HG03520 (cell line): ENCODE results near the gene PDZD4.

Source experiments
- ATAC-seq: cut with Tn5 transposase; IDR thresholded peaks from one replicate; pipeline ENCODE4 v1.9.1; 2021; ENCODE audit warnings: mild to moderate bottlenecking, moderate library complexity; ENCODE audit not compliant: unreplicated experiment

The PDZD4 gene

DNA sequence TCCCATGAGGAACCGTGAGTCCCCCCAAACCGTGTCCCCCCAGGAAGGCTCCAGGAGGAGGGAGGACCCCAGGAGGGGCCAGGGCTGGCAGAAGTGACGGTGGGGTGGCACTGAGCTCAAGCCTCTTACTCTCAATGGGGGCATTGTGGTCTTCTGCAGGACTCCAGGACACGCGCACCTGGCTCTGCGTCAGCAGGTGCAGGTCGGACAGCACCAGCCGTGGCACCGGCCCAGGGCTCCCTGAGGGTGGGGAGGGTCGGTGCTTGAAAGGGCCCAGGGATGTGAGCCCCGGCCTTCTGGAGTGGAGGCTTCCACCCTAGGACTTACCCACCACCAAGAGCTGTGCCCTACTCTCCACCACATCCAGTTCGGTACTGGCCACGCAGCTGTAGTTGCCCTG, 37.3 kb upstream of the PDZD4 start:
- ATAC-seq = no peak

DNA sequence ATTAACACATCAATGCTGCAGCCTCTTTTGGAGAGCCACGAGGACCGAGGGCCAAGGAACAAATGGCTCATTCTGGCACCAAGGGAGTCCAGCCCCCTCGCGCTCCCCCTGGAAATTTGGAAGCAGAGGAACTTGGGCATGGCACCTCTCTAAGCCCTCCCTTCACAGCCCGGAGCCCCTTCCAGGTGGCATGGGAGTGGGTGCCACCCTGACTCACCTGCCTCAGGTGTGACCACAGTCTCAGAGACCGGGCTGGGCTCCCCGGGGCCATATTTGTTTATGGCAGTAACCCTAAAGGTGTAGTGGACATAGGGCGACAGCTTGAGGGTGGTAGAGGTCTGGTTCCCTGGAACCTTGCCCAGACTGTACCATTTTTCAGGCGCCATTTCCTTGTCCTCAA, 36.8 kb upstream of the PDZD4 start:
- no peak for ATAC-seq

DNA sequence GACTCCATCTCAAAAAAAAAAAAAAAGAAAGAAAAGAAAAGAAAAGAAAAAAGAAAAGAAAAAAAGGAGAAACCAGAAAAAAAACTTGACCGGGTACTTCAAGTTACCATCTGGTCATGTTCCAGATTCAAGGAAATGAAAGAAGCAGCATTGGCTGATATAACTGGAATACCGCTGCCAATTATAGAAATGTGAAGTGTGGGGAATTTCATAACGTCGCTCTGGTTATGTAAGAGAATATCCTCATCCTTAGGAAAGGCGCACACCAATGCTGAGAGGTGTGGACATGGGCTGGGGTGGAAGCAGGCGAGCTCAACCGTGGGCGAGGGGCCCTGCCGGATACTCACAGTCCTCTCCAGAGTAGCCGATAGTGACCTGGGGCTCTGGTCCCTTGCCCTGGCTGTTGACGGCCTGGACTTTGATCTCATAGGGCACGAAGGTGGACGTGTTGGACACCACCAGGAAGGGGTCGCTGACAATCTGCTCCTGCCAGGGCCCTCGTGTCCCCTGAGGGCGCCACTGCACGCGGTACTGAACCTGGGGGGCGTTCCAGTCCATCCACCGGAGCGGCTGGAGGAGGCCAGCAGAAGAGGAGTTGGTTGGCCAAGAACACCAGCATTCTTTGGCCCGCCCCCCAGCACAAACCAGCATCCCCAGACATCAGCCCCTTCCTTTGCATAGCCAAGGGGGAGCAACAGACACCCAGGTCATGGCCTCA, 36.1 kb upstream of the PDZD4 start:
- ATAC-seq = no peak

DNA sequence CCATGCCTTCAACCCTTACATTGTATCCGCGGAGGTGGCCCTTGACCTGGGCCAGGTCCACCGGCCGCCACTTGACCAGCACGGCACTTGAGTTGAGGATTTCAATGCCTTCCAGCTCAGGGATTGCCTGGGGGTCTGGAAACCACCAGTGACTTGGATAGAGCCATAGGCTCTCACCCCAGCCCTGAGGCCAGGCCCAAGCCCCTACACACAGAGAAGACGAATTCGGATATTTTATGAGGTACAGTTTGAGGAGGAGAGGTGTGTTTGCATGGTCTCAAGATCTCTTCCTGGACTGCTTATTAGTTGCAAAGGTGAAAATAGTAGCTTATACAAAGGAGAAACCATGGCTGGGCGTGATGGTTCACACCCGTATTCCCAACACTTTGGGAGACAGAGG, 35.3 kb upstream of the PDZD4 start:
- no peak for ATAC-seq

DNA sequence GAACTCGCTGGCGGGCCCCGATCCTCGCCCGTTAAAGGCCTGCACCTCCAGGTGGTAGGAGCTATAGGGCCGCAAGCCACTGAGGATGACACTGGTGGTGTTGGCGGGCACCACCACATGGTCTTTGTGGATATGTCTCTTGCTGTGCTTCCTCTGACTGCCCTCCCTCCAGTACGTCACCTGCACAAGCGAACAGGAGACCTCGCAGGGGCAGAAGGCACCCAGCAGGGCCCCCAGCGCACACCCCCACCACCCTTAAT, 34.9 kb upstream of the PDZD4 start:
- ATAC-seq = no peak

DNA sequence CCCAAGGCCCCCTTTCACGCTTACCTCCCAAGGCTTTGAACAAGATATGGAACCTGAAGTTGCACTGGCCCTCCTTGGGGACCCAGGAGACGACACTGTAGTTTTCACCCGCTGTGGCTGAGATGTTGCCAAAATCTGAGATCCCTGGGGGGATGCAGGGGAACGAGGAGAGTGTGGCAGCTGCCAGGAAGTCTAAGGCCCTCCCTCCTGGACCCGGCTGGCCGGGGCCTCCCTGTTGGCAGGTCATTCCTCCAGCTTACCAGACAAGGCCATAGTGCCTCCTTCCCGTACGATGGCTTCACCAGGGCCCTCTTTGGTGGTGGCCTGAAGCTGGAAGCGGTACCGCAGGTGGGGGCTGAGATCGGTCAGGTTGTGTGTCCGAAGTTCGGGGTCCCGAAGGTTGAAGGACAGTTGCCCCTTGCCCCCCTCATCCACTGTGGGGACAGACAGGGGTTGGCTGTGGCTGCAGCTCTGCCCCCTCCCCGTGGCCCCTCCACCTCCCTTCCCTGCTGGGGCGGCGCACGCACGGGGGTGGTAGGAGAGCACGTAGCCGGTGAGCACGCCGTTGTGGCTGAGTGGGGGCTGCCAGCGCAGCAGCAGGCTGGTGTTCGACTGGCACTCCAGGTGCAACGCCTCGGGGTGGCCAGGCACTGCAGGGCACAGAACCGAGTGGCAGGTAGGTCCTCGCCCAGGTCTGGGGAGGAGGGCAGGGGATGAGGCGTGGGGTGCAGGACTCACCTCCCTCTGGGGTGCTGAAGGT, 34.4 kb upstream of the PDZD4 start:
- ATAC-seq = no peak

DNA sequence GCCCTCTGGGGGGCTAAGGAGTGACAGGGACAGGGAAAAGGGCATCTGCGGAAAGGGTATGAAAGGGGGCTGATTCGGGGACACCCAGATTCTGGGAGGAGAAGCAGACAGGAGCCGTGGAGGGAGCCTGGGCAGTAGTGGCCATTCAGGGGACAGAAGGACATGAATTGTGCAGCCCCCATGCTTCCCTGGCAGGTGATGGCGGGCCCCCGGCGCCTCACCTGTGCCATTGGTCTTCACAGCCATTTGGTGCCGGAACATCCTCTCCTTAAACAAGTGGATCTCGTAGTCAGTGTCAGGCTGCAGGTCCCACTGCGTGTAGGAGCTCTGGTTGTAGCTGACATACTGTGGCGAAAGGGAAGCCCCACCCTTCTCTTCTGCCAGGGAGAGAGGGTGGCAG, 33.8 kb upstream of the PDZD4 start:
- no peak for ATAC-seq

DNA sequence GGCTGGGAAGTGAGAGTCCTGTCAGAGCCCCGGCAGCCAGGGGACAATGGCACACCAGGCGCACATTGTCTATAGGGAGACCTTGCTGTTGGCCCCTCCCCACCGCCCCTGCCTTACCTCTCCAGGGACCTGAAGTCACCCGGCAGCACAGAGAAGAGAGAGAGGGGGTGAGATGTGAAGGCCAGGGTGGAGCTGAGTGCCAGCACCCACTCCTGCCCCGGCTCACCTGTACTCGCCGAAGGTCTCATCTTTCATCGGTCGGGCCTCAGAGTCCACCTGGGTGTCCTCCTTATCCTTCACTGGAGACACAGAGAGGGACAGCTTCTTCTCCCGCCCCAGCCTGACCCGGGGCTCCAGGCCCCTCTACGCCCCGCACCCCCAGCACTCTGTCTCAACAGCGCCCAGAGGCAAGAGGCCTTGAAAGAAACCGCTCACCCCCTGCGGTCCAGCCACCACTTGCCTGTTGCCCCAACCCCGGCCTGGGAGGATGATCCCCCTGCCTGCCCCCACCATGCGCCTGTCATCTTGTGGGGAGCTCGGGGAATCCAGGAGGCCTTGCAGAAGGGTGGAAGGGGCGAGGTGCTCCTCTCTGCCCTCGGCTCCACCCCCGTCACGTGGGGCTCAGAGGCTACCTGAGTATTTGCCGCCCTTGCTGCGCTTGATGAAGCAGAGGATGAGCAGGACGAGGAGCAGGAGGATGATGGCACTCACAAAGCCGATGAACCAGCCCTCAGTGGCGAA, 33.1 kb upstream of the PDZD4 start:
- ATAC-seq = no peak

DNA sequence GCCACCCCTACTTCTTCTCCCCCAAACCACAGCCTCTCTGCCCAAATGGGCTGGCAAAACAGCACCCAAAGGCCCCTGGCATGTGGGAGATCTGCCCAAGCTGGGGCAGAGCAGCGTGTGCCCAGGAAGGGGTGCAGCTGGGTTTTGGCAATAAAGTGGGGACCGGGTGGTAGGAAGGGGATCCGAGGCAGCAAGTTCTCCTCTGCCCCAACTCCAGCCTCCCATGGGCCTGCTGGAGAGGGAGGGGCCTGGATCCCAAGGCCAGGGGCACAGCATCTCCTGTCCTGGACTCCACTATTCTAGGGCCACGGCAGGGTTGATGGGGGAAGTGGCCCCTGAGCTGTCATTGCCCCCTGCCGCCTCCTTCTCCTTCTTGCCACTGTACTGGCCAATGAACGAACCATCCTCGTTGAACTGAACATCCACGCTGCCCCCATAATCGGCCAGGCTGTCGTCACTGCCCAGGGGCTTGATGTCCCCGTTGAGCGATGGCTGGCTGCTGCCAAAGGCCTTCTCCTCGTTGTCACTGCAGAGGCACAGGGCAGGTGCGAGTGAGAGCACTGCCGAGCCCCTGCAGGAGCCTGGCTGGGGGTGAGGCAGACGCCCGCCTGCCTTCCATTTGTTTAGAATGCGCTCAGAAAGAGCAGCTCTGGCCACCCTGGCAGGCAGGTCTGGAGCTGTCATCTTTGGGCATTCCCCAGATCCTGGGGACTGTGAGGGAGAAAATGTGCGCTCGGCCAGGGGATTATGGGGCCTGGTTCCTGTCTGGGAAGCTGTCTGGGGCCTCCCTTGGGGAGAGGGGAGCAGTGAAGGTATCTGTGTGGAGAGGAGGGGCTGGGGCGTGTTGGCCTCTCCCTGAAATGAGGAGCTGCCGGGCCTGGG, 32.3 kb upstream of the PDZD4 start:
- ATAC-seq = no peak

DNA sequence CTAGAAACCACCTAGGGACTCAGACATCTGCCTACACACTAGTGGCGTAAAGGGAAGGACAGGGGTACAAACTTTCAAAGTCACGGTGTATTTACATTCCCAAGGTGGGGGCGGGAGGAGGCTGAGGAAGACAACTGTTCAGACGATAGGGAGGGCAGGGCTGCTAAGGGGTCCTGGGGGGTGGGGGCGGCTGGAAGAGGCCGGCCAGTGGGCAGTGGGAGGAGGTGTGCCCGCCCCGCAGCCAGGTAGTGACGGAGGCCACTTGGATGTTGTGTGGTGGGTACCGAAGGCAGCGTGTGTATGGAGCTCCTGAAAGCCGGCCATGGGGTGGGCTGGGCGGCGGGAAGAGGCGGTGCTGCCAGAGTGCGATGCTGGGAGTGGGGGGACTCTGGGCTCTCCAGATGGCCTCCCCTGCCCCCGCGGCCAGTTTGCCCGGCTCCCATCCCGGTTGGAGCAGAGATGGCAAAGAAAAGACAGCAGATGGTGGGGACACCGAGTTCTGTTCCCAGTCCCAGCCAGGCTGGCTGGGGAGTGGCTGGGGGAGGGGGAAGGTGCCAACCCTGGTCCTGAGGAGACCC, 31.5 kb upstream of the PDZD4 start:
- ATAC-seq = no peak

DNA sequence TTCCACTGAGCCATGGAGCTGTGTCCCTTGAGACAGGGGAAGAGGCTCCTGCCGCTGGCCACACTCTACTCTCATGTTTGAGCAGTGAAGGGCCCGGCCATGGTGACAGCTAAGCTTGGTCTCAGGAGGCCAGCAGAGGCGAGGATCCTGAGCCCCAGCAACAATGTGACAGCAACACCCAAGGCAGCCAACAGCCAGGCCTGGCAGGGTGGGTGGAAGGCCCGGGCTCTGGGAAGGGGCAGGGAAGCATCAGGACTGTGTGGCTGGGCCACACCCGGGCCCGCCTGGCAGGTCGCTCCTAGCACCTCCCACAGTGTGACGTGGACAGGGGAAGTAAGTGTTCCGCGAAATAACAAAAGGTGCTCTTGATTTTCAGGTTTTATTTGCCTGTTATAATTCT, 30.8 kb upstream of the PDZD4 start:
- ATAC-seq = no peak

DNA sequence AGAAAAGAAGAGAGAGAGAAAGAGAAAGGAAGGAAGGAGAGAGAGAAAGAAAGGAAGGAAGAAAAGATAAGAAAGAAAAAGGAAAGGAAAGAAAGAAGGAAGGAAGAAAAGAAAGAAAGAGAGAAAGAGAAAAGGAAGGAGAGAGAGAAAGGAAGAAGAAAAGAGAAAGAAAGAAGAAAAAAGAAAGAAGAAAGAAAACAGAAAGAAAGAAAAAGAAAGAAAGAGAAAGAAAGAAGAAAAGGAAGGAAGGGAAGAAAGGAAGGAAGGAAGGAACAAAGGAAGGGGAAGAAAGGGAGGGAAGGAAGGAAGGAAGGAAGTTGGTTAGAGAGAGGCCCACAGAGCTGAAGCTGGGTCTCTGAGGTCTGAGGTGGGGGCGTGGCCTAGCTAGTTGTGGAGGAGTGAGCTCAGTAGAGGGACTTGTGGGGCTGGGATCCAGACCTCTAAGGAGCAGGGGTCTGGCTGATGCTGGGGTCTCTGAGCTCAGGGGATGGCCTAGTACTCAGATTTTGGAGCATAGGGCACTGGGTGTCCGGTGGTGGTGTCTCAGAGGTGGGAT, 27.1 kb upstream of the PDZD4 start:
- ATAC-seq = no peak

DNA sequence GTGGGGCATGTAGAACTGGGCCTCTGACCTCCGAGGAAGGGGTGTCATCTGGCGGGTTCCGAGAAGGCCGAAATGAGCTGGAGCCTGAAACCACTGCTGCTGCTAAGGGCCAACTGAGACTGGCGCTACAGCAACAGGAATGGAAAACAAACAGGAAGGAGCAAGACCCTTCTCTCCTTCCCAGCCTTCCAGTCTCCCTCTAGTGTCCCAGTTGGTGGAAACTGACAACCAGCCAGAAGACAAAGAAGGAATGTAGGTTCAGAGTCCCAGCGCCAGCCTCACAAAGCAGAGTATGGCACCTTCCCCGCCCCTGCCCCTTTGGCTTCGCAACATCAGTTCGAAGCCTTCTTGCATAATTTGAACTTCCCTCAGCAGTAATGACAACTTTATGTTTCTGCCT, 24.4 kb upstream of the PDZD4 start:
- ATAC-seq = no peak

DNA sequence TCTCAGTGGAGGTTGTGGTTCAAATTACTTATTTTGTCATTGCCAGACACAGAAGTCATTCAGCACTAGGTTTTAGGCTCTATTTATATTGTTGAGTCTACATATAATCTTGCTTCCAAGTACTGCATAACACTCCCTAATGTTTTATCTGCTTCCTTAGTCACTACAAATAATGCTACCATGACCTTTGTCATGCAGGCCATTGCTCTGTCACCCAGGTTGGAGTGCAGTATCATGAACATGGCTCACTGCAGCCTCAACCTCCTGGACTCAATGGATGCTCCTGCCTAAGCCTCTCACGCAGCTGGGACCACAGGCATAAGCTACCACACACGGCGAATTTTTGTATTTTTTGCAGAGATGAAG, 23.5 kb upstream of the PDZD4 start:
- no peak for ATAC-seq

DNA sequence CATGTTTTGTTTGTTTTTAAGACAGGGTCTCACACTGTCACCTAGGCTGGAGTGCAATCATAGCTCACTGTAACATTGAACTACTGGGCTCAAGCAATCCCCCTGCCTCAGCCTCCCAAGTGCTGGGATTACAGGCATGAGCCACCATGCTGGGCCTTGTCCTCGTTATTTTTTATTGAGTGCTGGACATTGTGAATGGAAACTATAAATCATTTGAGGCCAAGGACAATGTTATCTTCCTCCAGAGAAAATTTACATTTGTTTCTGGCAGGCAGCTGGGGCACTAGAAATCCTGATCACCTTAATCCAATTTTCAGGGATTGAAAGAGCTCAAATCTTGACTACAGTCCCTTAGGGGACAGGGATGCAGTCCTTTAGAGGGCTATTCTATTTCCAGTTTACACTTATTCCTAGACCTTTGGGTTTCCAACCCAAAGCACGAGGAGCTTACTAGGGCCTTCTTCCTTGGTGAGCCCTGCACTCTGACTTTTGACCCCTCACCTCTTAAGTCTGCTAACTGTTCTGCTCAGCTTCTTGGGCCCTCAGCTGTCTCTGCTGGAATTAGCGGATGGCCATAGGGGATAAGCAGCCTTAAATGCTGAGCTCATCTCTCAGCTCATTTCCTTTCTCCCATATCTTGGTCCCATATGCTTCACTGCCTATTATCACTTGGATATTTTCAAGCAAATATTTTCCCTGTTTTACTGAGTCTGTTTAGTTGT, 23.0 kb upstream of the PDZD4 start:
- no peak for ATAC-seq

DNA sequence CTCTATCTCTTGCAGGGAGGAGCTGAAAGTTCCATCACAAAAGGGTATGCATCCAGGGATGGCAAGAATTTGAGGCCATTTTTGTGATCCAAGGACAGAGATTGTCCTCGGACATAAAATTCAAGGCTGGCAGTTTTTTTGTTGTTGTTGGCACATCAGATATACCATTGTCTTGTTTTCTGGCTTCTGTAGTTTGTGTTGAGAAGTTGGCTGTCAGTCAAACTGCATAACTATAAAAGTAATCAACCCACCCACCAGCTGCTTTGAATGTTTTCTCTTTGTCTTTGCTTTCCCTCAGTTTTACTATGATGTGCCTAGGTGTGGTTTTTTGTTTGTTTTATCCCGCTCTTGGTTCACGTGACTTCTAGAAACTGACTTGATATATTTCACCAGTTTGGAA, 21.6 kb upstream of the PDZD4 start:
- no peak for ATAC-seq

DNA sequence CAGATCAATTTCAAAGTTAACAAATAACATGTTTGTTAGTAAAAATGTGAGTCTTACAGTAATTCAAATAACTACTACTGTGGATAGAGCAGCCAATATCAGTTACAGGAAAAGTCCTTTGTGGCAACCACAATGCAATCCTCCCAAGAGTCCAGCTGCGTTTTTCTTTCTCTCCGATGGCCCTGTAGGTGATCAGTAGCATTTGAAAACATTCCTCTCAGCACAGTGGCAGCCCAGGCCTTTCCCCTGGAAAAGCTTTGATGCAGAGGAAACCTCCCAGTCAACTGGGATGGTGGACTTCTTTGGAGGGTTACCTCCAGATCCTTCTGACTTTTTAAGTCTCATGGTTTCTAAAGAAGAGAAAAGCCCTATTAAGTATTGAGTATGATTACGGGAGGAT, 18.0 kb upstream of the PDZD4 start:
- no peak for ATAC-seq

DNA sequence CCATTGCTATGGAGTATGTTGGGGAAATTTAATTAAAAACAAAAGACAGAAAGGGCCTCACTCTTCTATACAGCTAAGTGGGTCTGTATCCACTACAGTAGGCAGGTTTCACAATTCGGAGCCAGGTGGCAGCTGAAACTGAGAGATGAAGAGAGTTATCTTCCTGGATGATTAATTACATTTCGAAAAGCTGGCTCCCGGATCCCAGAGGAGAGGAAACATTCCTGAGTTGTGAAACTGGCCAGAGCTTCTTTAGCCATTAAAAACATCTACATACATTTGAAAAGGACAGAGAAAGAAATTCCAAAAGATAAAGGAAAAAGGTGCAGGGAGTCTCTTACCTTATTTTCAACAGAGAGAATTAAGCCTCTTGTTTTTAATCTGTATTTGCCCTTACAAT, 15.5 kb upstream of the PDZD4 start:
- no peak for ATAC-seq

DNA sequence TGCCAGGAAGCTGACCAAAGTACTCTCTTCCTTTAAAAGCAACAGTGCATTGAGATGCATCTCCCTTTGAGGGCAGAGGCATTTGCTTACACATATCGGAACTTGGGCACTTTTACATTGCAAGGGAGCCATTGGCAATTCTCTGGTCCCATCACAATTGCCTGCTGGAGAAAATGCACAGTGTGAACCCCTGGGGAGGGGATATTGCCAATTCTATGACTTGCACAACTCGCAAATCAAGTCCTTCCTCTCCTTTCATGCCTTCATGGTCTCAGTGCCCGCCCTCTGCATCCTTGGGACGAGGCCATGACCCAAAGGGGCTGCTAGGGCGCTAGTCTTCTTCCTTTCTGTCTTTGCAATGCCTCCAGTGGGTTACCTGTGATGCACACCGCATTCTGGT, 14.9 kb upstream of the PDZD4 start:
- ATAC-seq = no peak

DNA sequence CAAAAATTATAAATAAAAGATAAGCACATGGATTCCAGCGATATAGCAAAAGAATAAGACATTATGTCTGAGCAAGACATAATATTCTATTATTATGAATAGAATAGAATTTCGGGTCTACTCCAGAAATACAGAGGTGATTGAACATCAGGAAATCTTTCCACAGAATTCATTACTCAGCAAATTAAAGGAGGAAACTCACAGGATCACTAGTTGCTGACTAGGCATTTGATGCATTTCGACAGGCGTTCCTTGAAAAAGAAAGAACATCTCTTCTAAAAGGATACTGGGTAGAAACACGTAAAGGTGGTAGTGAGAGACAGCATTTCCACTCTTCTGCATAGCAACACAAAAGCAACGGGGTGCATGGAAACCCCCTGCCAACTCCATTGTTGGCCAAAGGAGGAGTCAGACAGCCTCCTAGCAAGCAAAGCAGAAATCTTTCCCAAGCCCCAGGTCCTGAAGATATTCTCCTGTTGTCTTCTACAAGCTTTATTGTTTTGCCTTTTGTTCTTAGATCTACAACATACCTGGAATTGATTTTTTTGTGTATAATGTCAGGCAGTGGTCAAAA, 14.3 kb upstream of the PDZD4 start:
- ATAC-seq = no peak
